GM19238 (cell line): ENCODE results near the gene DCST1.

Experiments used
- DNase-seq: peaks from one replicate; pipeline ENCODE4 v3.0.0; 2011; ENCODE audit warnings: low spot score; ENCODE audit not compliant: insufficient read length

The DCST1 gene

GRCh38 chr1:155012776-155013602 is 20.6 kb upstream of the DCST1 start:
- no peak for DNase-seq

GRCh38 chr1:155013632-155014031 is 20.0 kb upstream of the DCST1 start:
- no peak for DNase-seq

- DNase-seq: no peak
These were observed 18.7 kb upstream of the DCST1 start for GRCh38 chr1:155014709-155015508.

DNA sequence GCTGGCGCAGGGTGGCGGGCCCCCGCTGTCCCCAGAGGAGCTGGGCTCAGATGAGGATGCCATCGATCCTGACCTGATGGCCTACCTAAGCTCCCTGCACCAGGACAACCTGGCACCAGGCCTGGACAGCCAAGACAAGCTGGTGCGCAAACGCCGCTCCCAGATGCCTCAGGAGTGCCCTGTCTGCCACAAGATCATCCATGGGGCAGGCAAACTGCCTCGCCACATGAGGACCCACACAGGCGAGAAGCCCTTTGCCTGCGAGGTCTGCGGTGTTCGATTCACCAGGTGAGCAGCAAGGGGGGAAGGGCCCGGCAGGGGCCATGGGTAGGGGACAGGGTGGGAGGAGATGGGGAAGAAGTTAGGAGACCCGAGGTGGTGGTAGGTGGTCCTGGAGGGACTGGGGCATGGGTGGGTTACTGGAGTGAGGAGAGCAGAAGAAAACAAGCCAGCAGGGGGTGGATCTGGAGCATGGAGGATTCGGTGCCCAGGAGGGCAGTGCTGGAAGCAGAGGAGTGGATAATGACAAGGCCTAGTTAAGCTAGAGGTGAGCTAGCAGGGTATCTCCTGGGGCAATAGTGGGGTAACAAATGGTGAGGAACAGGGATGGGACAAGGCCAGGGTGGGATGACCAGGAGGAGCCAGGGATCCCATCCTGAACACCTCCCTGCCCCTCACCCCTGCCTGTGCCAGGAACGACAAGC is 17.9 kb upstream of the DCST1 start:
- DNase-seq: no peak

- DNase-seq: no peak
These were observed 17.3 kb upstream of the DCST1 start for GRCh38 chr1:155016231-155016831.

- peak; percentile 87 for DNase-seq
These were observed 16.3 kb upstream of the DCST1 start for GRCh38 chr1:155017041-155017945.

- peak; percentile 64 for DNase-seq
These were observed 15.7 kb upstream of the DCST1 start for GRCh38 chr1:155017946-155018316.

DNA sequence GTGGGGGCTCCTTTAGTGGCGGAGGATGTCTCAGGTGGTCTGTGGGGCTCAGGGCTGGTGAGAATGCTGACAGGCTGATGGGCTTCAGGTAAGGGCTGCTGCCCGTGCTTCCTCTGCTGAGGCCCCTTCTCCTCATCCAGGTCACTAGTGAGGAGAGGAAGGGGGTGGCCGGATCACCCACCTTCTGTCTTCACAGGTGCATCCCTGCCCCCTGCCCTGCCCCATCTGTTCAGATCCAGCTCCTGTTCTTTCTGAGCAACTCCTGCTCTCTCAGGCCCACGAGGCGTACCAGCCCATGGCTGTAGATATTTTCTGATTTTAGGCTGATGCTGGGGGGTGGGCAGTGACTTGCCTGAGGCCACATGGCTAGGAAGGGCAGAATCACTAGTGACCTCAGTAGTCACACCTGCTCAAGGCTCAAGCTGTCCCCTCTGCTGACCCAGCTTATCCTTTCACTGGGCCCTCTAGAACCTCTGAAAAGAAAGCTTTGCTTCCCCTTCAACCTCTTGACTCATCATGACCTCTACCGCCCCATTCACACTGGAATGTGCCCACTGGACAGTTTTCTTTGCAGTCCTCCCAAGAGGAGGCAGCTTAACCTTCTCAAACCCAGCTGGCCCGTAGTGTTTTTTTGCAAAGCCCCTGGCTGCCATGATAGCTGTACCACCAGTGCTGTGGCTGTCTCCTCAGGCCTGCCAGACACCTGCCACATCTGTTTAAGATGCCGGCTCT is 14.8 kb upstream of the DCST1 start:
- DNase-seq: no peak

DNA sequence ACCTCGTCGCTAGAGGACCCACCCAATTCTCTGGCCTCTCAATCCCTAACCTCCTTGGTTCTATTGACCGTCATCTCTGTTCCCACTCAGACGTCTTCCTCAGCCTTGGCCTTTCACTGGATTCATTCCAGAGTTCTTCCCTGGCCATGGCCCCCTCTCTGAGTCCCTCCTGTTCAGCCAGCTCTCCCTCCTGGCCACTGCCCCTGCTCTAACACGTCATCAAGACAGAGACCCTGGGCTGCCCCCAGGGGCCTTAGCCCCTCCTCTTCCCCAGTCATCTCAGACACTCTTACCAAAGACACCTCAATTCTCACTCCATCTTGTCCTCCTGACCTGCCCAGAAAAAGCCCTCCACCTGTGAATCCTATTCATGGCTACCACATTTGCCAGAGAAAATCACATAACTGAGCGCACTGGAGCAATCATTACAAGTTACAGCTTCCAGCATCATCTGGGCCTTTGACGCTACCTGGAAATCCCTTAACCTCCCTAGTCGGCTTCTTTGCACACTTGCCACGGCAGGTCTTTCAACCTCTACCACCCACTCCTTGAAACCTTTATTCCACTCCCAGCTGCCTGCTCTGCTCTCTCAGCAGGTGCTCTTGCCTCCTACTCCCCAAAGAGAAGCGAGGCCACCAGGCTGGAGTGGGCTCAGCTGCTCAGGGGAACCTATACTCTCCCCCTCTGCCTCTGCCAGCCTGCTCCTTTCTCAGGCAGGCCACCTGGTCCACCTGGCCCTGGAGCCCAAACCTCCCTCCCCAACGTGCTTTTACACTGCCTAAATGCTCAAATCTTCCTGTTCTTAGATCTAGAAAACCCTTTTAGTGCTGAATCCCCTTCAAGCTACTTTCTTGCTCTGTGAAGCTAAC is 14.0 kb upstream of the DCST1 start:
- DNase-seq: no peak

- DNase-seq: no peak
These were observed 11.3 kb upstream of the DCST1 start for GRCh38 chr1:155022136-155022926.

- no peak for DNase-seq
These were observed 10.7 kb upstream of the DCST1 start for GRCh38 chr1:155022927-155023236.

- no peak for DNase-seq
These were observed 10.0 kb upstream of the DCST1 start for GRCh38 chr1:155023627-155024026.

DNA sequence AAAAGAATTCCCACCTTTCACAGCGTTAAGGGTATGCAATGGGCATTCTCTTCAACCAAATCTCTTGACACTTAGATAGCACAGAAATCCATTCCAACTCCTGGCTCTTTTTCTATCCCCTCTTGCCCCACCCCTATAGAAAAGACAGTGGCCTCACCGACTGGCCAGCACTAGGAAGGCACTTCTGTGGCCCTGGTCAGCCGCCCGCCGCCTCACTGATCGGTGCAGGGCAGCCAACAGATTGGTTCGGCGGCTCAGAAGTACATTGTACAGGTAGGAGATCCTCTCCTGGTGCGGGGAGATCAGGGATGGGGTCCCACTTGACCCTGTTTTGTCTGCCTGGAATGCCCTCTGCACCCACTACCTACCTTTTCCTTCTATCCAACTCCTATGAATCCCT is 9.3 kb upstream of the DCST1 start:
- DNase-seq: no peak

DNA sequence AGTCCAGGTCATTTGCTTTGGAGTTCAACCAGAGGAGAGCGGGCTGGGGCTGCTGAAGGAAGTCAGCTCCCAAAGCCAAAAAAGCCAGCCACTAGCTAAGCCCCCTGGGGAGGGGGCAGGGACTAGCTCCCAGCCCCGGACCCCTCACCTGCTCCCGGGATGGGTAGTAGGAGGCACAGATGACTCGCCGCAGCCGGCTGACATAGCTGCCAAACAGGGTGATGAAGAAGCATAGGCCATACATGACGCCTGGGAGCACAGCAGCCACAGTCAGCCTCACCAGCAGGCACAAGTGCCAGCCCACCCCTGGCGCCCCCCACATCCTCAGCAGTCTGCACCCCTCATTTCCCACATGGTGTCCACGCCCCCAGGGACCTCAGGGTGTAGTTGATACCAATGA is 7.5 kb upstream of the DCST1 start:
- no peak for DNase-seq

GRCh38 chr1:155026588-155026987 is 7.0 kb upstream of the DCST1 start:
- DNase-seq: no peak

GRCh38 chr1:155029513-155030242 is 3.9 kb upstream of the DCST1 start:
- DNase-seq: no peak

DNA sequence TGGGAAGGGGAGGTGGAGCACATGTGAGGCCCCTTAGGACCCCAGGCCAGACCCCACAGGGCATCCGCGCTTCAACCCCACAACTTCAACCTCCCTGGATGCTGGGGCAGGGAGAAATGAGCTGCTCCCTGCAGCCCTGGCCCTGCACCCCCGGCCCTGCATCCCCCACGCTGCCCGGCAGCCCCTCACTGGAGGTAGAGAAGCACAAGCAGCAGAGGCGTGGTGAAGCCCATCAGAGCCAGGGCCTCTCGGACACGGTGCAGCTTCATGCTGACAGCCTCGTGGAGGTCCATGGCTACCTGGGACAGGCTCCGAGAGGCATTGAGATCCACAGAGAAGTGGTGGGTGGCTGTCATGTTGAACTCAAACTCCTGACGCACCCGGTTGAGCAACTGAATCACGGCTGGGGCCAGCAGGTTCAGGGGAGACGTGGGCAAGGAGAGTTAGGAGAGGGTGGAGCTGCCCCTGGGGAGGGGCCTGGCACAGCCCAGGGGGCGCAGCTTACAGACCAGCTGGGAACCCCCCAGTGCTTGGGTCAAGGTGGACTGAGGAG is 3.3 kb upstream of the DCST1 start:
- no peak for DNase-seq
